ENCODE data around the gene MYH8. TPM values are rescaled to one million over a fixed set of nuclear protein-coding genes. Genes with fewer than 3 reads are reported as not detected.

Gene MYH8
- total and polyA plus RNA-seq, 2 donors (not counting 1 experiment from before 2014, with no cell fraction given) = not detected

DNA sequence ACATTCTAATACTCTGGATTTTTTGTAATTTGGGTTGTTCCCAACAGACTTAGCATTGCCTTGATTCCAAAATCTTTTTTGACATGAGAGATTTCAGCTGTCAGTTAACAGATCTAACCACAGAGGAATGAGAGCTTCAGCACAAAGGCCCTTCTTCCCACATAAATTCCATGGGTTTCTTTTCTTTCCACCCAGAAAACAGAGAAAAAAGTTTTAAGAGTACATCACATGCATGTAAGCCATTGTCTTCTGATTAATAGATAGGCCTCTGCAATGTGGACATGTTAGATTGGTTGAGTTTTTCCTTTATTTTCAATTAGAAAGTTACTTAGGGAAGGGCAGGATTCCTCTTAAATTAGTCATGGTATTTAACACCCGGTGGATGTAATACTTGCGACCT lies 939 bp downstream of the MYH8 start:
- TF ChIP-seq EZH2 (IDR thresholded peaks at IDR 0.05; ENCODE audit: borderline replicate concordance, insufficient read depth, low read depth, low read length, poor library complexity, severe bottlenecking) = no peak
- TF ChIP-seq, protein P1, sequence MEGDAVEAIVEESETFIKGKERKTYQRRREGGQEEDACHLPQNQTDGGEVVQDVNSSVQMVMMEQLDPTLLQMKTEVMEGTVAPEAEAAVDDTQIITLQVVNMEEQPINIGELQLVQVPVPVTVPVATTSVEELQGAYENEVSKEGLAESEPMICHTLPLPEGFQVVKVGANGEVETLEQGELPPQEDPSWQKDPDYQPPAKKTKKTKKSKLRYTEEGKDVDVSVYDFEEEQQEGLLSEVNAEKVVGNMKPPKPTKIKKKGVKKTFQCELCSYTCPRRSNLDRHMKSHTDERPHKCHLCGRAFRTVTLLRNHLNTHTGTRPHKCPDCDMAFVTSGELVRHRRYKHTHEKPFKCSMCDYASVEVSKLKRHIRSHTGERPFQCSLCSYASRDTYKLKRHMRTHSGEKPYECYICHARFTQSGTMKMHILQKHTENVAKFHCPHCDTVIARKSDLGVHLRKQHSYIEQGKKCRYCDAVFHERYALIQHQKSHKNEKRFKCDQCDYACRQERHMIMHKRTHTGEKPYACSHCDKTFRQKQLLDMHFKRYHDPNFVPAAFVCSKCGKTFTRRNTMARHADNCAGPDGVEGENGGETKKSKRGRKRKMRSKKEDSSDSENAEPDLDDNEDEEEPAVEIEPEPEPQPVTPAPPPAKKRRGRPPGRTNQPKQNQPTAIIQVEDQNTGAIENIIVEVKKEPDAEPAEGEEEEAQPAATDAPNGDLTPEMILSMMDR (IDR thresholded peaks at IDR 0.05) = no peak
- no peaks in the 10 kb centered on the region for H3K4me1 ChIP-seq (ENCODE audit: control insufficient read depth in 2 of 2, insufficient read depth in 2 of 2, low read length in 2 of 2)
- no peak overlapping the region for H3K27ac ChIP-seq (ENCODE audit: low read length in 2 of 2)
- Mint-ChIP-seq H3K27me3 (peaks cover 13% of the 10 kb centered on the region), H3K4me1 (no peaks in the 10 kb centered on the region), H3K27ac (no peak overlapping the region), H3K4me3 (no peak overlapping the region), H3K9me3 (ENCODE audit: insufficient read depth) (no peaks in the 10 kb centered on the region)
- ChIA-PET POLR2A (no interaction called here), CTCF (no interaction called here)
- intact Hi-C loops (cut with micrococcal nuclease) = no loop called here
- DNase-seq (no peak), ATAC-seq (ENCODE audit: low read depth) (no peak)
- H3K9me3 ChIP-seq (ENCODE audit: control extremely low read depth in 1 of 3, control insufficient read depth in 2 of 3, insufficient read depth in 1 of 3, low read length in 2 of 3) = peaks cover 0 to 1% (median 0%) of the 10 kb centered on the region in 3 donors
- no peak overlapping the region for H3K9ac ChIP-seq (ENCODE audit: low read length)
- no peaks in the 10 kb centered on the region for H3K27me3 ChIP-seq (replicated peaks in 1 of 4; ENCODE audit: control extremely low read depth in 1 of 4, control insufficient read depth in 3 of 4, insufficient read depth in 4 of 4, low read length in 3 of 4)
- no peak overlapping the region for H3K4me3 ChIP-seq (ENCODE audit: control extremely low read depth in 1 of 5, extremely low read depth in 1 of 5, insufficient read depth in 1 of 5, low read depth in 2 of 5, low read length in 4 of 5)
- H4K20me1 ChIP-seq (ENCODE audit: control insufficient read depth, insufficient read depth, low read length, poor library complexity, severe bottlenecking) = no peaks in the 10 kb centered on the region
- H3K4me2 ChIP-seq (replicated peaks; ENCODE audit: low read depth, low read length, poor library complexity, severe bottlenecking) = no peak overlapping the region
- WGBS (ENCODE audit: insufficient coverage) = no CpG with 5 or more reads among the region's 2 CpGs
- H3K36me3 ChIP-seq (replicated peaks in 1 of 2; ENCODE audit: control extremely low read depth in 1 of 2, control insufficient read depth in 1 of 2, extremely low read depth in 1 of 2, insufficient read depth in 2 of 2, low read length in 1 of 2) = no peaks in the 10 kb centered on the region
- H3K79me2 ChIP-seq (ENCODE audit: control insufficient read depth, insufficient read depth, low read length) = no peaks in the 10 kb centered on the region
- no peak overlapping the region for H2AFZ ChIP-seq (ENCODE audit: insufficient read depth, low read depth, low read length, poor library complexity, severe bottlenecking)

DNA sequence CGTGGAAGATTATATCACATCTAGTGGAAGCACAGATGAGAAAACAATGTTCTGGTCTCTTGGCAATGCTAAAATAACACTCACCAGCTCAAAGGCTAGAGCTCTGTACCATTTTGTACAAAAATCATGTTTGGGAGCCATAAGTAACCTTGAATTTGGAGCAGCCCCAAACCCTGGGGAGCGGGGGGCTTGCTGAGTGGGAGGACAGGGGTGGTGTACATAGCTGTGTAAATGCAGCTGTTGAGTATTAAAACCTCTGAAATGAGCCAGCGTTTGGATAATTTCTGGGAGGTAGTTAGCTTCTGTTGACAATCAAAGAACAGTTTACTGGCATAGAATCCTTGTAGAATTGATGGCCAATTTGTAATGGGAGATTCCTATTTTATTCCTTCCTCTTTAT lies 4.3 kb downstream of the MYH8 start:
- Histone ChIP-seq H3K4me1 (ENCODE audit: control insufficient read depth in 2 of 2, insufficient read depth in 2 of 2, low read length in 2 of 2) (no peaks in the 10 kb centered on the region), H3K36me3 (replicated peaks in 1 of 2; ENCODE audit: control extremely low read depth in 1 of 2, control insufficient read depth in 1 of 2, extremely low read depth in 1 of 2, insufficient read depth in 2 of 2, low read length in 1 of 2) (no peaks in the 10 kb centered on the region), H3K4me2 (replicated peaks; ENCODE audit: low read depth, low read length, poor library complexity, severe bottlenecking) (no peak overlapping the region), H3K79me2 (ENCODE audit: control insufficient read depth, insufficient read depth, low read length) (no peaks in the 10 kb centered on the region), H3K27me3 (replicated peaks in 1 of 4; ENCODE audit: control extremely low read depth in 1 of 4, control insufficient read depth in 3 of 4, insufficient read depth in 4 of 4, low read length in 3 of 4) (peaks cover 0 to 1% (median 0%) of the 10 kb centered on the region in 4 experiments), H2AFZ (ENCODE audit: insufficient read depth, low read depth, low read length, poor library complexity, severe bottlenecking) (no peak overlapping the region), H3K4me3 (ENCODE audit: control extremely low read depth in 1 of 5, extremely low read depth in 1 of 5, insufficient read depth in 1 of 5, low read depth in 2 of 5, low read length in 4 of 5) (no peak overlapping the region), H3K9me3 (ENCODE audit: control extremely low read depth in 1 of 3, control insufficient read depth in 2 of 3, insufficient read depth in 1 of 3, low read length in 2 of 3) (no peaks in the 10 kb centered on the region), H4K20me1 (ENCODE audit: control insufficient read depth, insufficient read depth, low read length, poor library complexity, severe bottlenecking) (no peaks in the 10 kb centered on the region), H3K27ac (ENCODE audit: low read length in 2 of 2) (no peak overlapping the region), H3K9ac (ENCODE audit: low read length) (no peak overlapping the region)
- H3K27ac Mint-ChIP-seq = no peak overlapping the region
- ChIA-PET CTCF (no interaction called here), POLR2A (no interaction called here)
- intact Hi-C loops (cut with micrococcal nuclease) = no loop called here
- no peaks in the 10 kb centered on the region for H3K9me3 Mint-ChIP-seq (ENCODE audit: insufficient read depth)
- ATAC-seq (ENCODE audit: low read depth) (no peak), DNase-seq (no peak)
- no peaks in the 10 kb centered on the region for H3K4me1 Mint-ChIP-seq
- H3K27me3 Mint-ChIP-seq = peaks cover 17% of the 10 kb centered on the region
- no peak overlapping the region for H3K4me3 Mint-ChIP-seq
- WGBS (ENCODE audit: insufficient coverage) = 85% methylated on average over 2 of the region's 3 CpGs
- no peak for TF ChIP-seq EZH2 (IDR thresholded peaks at IDR 0.05; ENCODE audit: borderline replicate concordance, insufficient read depth, low read depth, low read length, poor library complexity, severe bottlenecking)
- TF ChIP-seq, protein P1 (IDR thresholded peaks at IDR 0.05) = no peak

All from B cell (primary cell).